IPS DF 19.7 (cell line): ENCODE measurements around the gene EIF2D.

Experiments
- DNase-seq: peaks from one replicate; pipeline ENCODE4 v3.0.0-alpha.2; 2013; ENCODE audit warnings: low read depth, low spot score

EIF2D gene

DNA sequence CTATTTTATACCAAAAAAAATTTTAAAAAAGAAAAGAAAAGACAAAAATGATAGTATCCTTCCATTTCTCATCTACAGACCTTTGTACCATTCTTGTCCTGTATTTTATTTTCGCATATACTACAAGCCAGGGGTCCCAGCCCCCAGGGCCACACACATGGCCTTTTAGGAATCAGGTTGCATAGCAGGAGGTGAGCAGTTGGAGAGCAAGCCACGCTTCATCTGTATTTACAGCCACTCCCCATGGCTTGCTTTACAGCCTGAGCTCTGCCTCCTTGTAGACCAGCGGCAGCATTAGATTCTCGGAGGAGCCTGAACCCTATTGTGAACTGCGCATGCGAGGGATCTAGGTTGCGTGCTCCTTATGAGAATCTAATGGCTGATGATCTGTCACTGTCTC, 65.2 kb downstream of the EIF2D start:
- no peak for DNase-seq

- DNase-seq: no peak
Measured at GRCh38 chr1:206545351-206545750, 66.9 kb downstream of the EIF2D start.

- DNase-seq: peak; percentile 56
Measured at GRCh38 chr1:206544562-206545257, 67.6 kb downstream of the EIF2D start.
